Subcutaneous adipose tissue (tissue), 4 donors: ENCODE data around the gene VPREB1. TPM values are rescaled to one million over a fixed set of nuclear protein-coding genes. Genes with fewer than 3 reads are reported as not detected.

ENCODE experiments used
- CTCF ChIP-seq: fragments of 450-650 bp; IDR thresholded peaks from one replicate; pipeline ENCODE4 v1.5.1; 2016; ENCODE audit warnings: low read depth, mild to moderate bottlenecking, control low read depth, antibody characterized with exemption, moderate library complexity
- total RNA-seq, 4 donors: library from RNA; depleted of rRNA; stranded (reverse); fragments of >200 nt; gene quantifications; one replicate each; pipeline ENCODE4 v1.1.0, GENCODE V29; 2016

VPREB1 gene, protein sequence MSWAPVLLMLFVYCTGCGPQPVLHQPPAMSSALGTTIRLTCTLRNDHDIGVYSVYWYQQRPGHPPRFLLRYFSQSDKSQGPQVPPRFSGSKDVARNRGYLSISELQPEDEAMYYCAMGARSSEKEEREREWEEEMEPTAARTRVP
- not detected for total RNA-seq

GRCh38 chr22:22244316-22245250, at the start of gene VPREB1:
Gene VPREB1, plus strand, starts transcription at chr22:22244786. Its CDS starts 28 bp downstream, at chr22:22244814.
- no peak for TF ChIP-seq CTCF

DNA sequence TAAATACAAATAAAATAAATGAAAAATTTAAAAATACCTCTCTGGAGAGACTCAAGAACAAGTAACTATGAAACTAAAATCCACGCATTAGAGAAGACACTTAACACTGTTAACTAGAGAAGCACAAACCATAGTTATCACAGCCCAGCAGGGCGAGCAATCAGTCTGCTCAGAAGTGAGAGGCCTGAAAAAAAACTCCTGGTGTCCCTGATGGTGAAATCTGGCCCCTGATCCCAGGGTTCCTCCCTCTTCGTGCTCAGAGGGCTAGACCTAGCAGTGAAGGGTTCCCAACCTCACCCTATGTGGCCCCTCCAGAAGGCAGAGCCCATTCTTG, 49.7 kb upstream of the VPREB1 start:
- TF ChIP-seq CTCF: no peak

GRCh38 chr22:22195265-22196017, 49.1 kb upstream of the VPREB1 start:
- no peak for TF ChIP-seq CTCF

GRCh38 chr22:22196018-22196533, 48.5 kb upstream of the VPREB1 start:
- TF ChIP-seq CTCF: no peak

- TF ChIP-seq CTCF: no peak
Measured at GRCh38 chr22:22196833-22197477, 47.6 kb upstream of the VPREB1 start.

GRCh38 chr22:22197993-22198402, 46.6 kb upstream of the VPREB1 start:
- TF ChIP-seq CTCF: no peak

DNA sequence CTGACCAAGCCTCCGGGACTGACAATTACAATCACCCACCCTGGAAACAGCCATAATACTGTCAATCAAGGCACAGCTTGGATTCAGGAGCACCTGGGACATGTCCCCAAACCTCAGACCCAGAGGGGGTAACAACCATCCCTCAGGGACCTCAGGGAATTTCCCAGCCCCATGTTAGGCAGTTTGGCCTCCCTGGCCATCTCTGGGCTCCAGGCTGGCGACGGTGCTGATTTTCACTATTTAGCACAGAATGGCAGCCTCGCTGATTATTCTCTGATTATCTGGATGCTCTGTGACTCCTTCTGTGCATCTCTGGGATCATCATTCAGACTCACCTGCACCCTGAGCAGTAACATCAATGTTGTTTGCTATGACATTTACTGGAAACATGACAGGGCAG, 45.8 kb upstream of the VPREB1 start:
- no peak for TF ChIP-seq CTCF
